ENCODE data around the gene DOCK10.

DNA sequence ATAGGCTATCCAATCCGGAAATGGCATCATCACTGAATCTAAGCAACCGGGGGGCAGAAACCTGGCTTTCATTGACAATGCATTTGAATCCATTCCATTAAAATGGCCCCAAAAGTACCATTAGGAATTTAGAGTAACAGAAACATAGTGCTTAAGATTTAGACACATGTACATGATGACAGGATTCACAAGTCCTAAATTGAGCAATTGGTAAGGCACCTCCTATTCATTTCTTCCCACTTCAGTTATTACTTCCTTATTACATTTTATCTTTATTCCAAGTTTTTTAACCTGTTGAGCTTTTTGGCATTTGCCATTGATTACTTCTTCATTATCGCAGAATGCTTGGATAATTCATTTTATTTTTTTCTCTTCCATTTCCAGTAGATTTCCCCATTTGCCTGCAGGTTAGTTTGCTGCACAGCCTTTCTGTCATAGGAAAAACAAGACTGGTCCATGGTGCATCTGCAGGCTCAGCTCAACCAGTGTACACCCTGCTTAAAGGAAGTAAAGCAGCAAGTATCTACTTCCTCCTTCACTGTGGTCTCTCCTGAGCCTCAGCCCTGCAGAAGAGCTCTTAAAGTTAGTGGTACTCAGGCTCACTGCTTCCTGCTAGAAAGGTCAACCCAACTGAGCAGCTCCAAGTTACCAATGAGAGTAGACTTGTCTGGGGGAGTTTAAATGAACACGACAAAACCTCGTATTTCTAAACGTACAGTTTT is 89.2 kb downstream of the DOCK10 start:
- TF ChIP-seq, protein P1, sequence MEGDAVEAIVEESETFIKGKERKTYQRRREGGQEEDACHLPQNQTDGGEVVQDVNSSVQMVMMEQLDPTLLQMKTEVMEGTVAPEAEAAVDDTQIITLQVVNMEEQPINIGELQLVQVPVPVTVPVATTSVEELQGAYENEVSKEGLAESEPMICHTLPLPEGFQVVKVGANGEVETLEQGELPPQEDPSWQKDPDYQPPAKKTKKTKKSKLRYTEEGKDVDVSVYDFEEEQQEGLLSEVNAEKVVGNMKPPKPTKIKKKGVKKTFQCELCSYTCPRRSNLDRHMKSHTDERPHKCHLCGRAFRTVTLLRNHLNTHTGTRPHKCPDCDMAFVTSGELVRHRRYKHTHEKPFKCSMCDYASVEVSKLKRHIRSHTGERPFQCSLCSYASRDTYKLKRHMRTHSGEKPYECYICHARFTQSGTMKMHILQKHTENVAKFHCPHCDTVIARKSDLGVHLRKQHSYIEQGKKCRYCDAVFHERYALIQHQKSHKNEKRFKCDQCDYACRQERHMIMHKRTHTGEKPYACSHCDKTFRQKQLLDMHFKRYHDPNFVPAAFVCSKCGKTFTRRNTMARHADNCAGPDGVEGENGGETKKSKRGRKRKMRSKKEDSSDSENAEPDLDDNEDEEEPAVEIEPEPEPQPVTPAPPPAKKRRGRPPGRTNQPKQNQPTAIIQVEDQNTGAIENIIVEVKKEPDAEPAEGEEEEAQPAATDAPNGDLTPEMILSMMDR (IDR thresholded peaks at IDR 0.05): no peak
- TF ChIP-seq POLR2A (IDR thresholded peaks at IDR 0.05): no peak
- no peak for TF ChIP-seq POLR2AphosphoS5 (IDR thresholded peaks at IDR 0.05; ENCODE audit: insufficient read depth in 1 of 2, low read depth in 1 of 2)

All from vagina (tissue), 2 donors.